HG03097 (cell line): ENCODE data around the gene GLTP.
"Not testable (repeated sequence)": the region's sequence is repeated elsewhere in the genome, so short reads cannot be mapped to it uniquely, and the experiment has no call there.

Source experiments
- ATAC-seq: cut with Tn5 transposase; IDR thresholded peaks from one replicate; pipeline ENCODE4 v1.9.1; 2021; ENCODE audit not compliant: unreplicated experiment, low FRiP score

GLTP gene

GRCh38 chr12:109905301-109905700 is 25.0 kb upstream of the GLTP start:
- ATAC-seq = no peak

GRCh38 chr12:109902891-109903418 is 22.6 kb upstream of the GLTP start:
- ATAC-seq = no peak

- peak; percentile 25 for ATAC-seq
Measured at GRCh38 chr12:109900752-109901580, 20.6 kb upstream of the GLTP start.

GRCh38 chr12:109899783-109900751 is 19.7 kb upstream of the GLTP start, which contains the start of gene TCHP:
Gene TCHP (plus strand): TSS chr12:109900274. CDS start chr12:109903027, 2,753 bp downstream.
- peak; percentile 67 for ATAC-seq

GRCh38 chr12:109899345-109899744 is 19.0 kb upstream of the GLTP start:
- not testable (repeated sequence) for ATAC-seq

GRCh38 chr12:109897029-109897428 is 16.7 kb upstream of the GLTP start:
- ATAC-seq = no peak

- ATAC-seq = no peak
Measured at GRCh38 chr12:109896188-109896587, 15.8 kb upstream of the GLTP start.

GRCh38 chr12:109894939-109895338 is 14.6 kb upstream of the GLTP start:
- no peak for ATAC-seq

GRCh38 chr12:109893261-109893995 is 13.1 kb upstream of the GLTP start:
- ATAC-seq = peak; percentile 10

GRCh38 chr12:109892748-109893147 is 12.4 kb upstream of the GLTP start:
- peak; percentile 51 for ATAC-seq

- no peak for ATAC-seq
Measured at GRCh38 chr12:109892165-109892715, 11.9 kb upstream of the GLTP start.

GRCh38 chr12:109891731-109892130 is 11.4 kb upstream of the GLTP start:
- not testable (repeated sequence) for ATAC-seq

GRCh38 chr12:109890620-109891170 is 10.4 kb upstream of the GLTP start:
- ATAC-seq = no peak

GRCh38 chr12:109888179-109889020 is 8.1 kb upstream of the GLTP start:
- ATAC-seq = no peak

- no peak for ATAC-seq
Measured at GRCh38 chr12:109885616-109886015, 5.3 kb upstream of the GLTP start.

GRCh38 chr12:109883461-109883860 is 3.1 kb upstream of the GLTP start:
- ATAC-seq = no peak

- ATAC-seq = no peak
Measured at GRCh38 chr12:109881752-109882151, 1.4 kb upstream of the GLTP start.

- no peak for ATAC-seq
Measured at GRCh38 chr12:109880938-109881337, 597 bp upstream of the GLTP start.
